Vagina (tissue), 2 donors: ENCODE data around the gene ACSL5. TPM values are rescaled to one million over a fixed set of nuclear protein-coding genes. Genes with fewer than 3 reads are reported as not detected.

Experiments
- DNase-seq, 2 donors: peaks; one replicate each; pipeline ENCODE4 v3.0.0-alpha.2; 2017; ENCODE audit errors: extremely low spot score in 2 of 2
- H3K27ac ChIP-seq: fragments of 200-600 bp; sonication (generic); one replicate; pipeline ENCODE4 v1.5.1; 2019
- H3K27me3 ChIP-seq: fragments of 200-600 bp; sonication (generic); one replicate; pipeline ENCODE4 v1.5.1; 2019
- H3K36me3 ChIP-seq, 2 donors: fragments of 200-600 bp; sonication (generic); one replicate each; pipeline ENCODE4 v1.5.1; 2017 to 2019
- H3K4me1 ChIP-seq: fragments of 200-600 bp; sonication (generic); one replicate; pipeline ENCODE4 v1.5.1; 2019
- H3K4me3 ChIP-seq, 2 donors: fragments of 200-600 bp; sonication (generic); 1 replicate in 1 of 2; 2 replicates in 1 of 2; pipeline ENCODE4 v1.5.1; 2016 to 2019
- H3K9me3 ChIP-seq: fragments of 200-600 bp; sonication (generic); one replicate; pipeline ENCODE4 v1.5.1; 2019
- POLR2A ChIP-seq, 2 donors: fragments of 450-650 bp; IDR thresholded peaks; one replicate each; pipeline ENCODE4 v1.6.1; 2017; ENCODE audit warnings: antibody characterized with exemption in 2 of 2, mild to moderate bottlenecking in 2 of 2, moderate library complexity in 2 of 2
- POLR2AphosphoS5 ChIP-seq, 2 donors: sonication (generic); formaldehyde crosslinking; IDR thresholded peaks; one replicate each; pipeline ENCODE4 v1.9.0; 2017; ENCODE audit warnings: antibody characterized with exemption in 2 of 2, mild to moderate bottlenecking in 2 of 2, low read depth in 1 of 2; ENCODE audit not compliant: insufficient read depth in 1 of 2
- intact Hi-C: fragments of 100-400 bp; cut with DNase I; formaldehyde crosslinking; loops from one replicate; pipeline ENCODE4 v1.15.1; 2023
- total RNA-seq: library from RNA; depleted of rRNA; stranded (reverse); fragments of >200 nt; gene quantifications from one replicate; pipeline ENCODE4 v1.2.3, GENCODE V29; 2016
- TF ChIP-seq, protein P1 (sequence below), 3 experiments: fragments of 450-650 bp in 2 of 3; fragments of 200-600 bp in 1 of 3; sonication (generic) in 1 of 3; IDR thresholded peaks; one replicate each; pipeline ENCODE4 v1.5.1; 2017 to 2019; ENCODE audit warnings: antibody characterized with exemption in 3 of 3, mild to moderate bottlenecking in 2 of 3, moderate library complexity in 2 of 3

The ACSL5 gene
- total RNA-seq, 1 donor from 2014 or later = 8.3 TPM

DNA sequence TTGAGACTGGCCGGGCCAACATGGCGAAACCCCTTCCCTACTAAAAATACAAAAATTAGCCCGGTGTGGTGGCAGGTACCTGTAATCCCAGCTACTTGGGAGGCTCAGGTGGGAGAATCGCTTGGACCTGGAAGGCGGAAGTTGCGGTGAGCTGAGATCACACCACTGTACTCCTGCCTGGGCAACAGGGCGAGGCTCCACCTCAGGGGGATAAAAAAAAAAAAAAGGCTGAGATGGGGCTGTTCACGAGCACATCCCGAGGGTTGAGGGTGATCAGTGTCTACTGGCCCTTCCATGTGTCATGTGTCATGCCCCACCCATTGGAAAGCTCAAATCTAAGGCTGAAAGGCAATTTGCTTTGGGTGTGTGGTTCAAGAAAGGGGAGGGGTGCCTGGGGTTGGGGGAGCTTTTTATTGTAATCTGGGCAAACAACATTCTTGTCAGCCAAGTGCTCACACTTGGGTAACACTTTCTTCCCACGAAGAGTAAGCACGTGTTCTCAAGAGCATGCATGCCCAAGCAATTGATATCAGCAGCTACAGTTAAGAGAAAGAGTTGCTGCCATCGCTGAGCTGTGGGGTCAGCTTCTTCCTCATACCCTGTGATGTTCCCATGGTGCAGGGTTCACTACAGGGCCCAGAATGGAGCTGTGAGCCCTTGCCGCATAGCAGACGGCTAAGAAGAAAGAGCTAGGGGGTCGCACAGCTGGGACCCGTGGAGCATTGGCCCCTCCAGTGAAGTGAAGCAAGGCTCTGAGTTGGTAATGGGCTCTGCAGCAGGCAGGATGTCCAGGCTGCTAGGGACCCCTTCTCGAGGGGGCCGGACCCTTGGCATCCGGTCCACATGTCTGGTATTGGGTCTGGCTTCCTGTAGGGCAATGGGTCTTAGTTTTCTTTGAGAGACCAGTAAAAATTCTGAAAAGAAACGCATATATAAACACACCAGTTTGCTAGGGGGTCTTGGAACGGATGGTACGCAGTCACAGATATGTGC, 9.9 kb upstream of the ACSL5 start:
- Histone ChIP-seq H3K27me3 (no peaks in the 10 kb centered on the region), H3K9me3 (no peaks in the 10 kb centered on the region), H3K27ac (no peak overlapping the region), H3K4me1 (peaks cover 31% of the 10 kb centered on the region), H3K4me3 (no peak overlapping the region), H3K36me3 (no peaks in the 10 kb centered on the region)
- intact Hi-C loops = no loop called here
- TF ChIP-seq POLR2A (IDR thresholded peaks at IDR 0.05) (no peak), POLR2AphosphoS5 (IDR thresholded peaks at IDR 0.05; ENCODE audit: insufficient read depth in 1 of 2, low read depth in 1 of 2) (no peak)
- TF ChIP-seq, protein P1, sequence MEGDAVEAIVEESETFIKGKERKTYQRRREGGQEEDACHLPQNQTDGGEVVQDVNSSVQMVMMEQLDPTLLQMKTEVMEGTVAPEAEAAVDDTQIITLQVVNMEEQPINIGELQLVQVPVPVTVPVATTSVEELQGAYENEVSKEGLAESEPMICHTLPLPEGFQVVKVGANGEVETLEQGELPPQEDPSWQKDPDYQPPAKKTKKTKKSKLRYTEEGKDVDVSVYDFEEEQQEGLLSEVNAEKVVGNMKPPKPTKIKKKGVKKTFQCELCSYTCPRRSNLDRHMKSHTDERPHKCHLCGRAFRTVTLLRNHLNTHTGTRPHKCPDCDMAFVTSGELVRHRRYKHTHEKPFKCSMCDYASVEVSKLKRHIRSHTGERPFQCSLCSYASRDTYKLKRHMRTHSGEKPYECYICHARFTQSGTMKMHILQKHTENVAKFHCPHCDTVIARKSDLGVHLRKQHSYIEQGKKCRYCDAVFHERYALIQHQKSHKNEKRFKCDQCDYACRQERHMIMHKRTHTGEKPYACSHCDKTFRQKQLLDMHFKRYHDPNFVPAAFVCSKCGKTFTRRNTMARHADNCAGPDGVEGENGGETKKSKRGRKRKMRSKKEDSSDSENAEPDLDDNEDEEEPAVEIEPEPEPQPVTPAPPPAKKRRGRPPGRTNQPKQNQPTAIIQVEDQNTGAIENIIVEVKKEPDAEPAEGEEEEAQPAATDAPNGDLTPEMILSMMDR (IDR thresholded peaks at IDR 0.05) = no peak
- peak in 1 of 2 donors; percentile 81 for DNase-seq

DNA sequence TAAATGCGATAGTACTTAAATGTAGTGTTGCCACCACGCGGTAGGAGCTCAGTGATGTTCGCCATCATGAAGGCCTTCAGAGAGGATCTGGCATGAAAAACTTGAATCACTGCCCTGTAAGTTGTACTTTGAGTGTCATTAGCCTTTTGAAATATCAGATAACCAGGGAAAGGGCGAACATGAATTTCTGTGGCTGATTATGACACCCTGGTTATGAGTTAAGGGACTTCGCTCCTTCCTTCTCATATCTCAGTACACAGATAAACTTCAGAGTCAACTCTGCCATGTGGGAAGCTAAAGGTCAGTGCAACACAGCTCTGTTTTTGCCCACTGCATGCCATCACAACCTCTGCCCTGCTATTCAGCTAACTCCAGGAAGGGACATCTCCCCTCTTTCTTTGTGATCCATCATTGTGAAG, 8.9 kb upstream of the ACSL5 start:
- peaks cover 28% of the 10 kb centered on the region for H3K4me1 ChIP-seq
- peak in 1 of 2 donors; percentile 20 for DNase-seq
- no peak overlapping the region for H3K27ac ChIP-seq
- no peaks in the 10 kb centered on the region for H3K9me3 ChIP-seq
- no peak overlapping the region for H3K4me3 ChIP-seq
- TF ChIP-seq POLR2AphosphoS5 (IDR thresholded peaks at IDR 0.05; ENCODE audit: insufficient read depth in 1 of 2, low read depth in 1 of 2) = no peak
- TF ChIP-seq, protein P1 (IDR thresholded peaks at IDR 0.05) = no peak
- no peak for TF ChIP-seq POLR2A (IDR thresholded peaks at IDR 0.05)
- intact Hi-C loops = no loop called here
- H3K36me3 ChIP-seq = no peaks in the 10 kb centered on the region
- H3K27me3 ChIP-seq = no peaks in the 10 kb centered on the region

DNA sequence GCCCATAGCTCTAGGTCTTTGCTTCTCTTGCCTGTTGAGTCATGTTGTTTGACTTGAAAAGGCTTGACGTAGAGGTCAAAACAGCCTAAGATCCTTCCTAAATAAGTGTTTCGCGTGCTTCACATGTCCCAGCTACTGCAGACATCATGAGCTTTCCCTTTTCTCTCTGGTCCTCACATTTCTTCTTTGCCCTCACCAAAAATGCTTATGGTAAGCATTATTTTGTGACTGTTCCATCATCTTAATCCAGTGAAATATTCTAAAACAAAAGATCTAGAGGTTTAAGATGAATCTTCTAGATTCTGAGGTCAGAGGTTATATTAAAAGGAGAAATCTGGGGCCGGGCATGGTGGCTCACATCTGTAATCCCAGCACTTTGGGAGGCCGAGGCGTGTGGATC, 8.5 kb upstream of the ACSL5 start:
- TF ChIP-seq, protein P1 (IDR thresholded peaks at IDR 0.05) = no peak
- TF ChIP-seq POLR2A (IDR thresholded peaks at IDR 0.05) = no peak
- no peak for TF ChIP-seq POLR2AphosphoS5 (IDR thresholded peaks at IDR 0.05; ENCODE audit: insufficient read depth in 1 of 2, low read depth in 1 of 2)
- no peaks in the 10 kb centered on the region for H3K9me3 ChIP-seq
- no peaks in the 10 kb centered on the region for H3K36me3 ChIP-seq
- no peaks in the 10 kb centered on the region for H3K27me3 ChIP-seq
- no peak for DNase-seq
- H3K4me3 ChIP-seq = no peak overlapping the region
- H3K27ac ChIP-seq = no peak overlapping the region
- intact Hi-C loops = no loop called here
- peaks cover 24% of the 10 kb centered on the region for H3K4me1 ChIP-seq

DNA sequence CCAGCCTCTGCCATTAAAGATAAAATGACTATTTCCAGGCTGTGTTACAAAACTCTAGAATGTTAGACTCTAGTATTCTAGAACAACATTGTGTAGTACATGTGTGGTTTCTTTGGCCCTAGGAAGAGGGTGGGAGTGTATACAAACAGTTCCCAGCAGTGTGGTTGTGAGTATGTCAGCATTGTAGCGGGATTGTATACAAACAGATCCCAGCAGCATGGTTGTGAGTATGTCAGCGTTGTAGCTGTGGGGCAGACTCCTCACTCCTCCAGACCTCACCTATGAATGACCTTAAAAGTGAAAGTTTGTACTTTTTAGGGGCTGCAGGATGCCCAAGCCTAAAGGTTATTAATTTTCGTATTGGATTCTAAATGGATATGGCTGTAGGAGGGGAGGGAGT, 6.9 kb upstream of the ACSL5 start:
- Histone ChIP-seq H3K9me3 (no peaks in the 10 kb centered on the region), H3K4me3 (no peak overlapping the region), H3K36me3 (no peaks in the 10 kb centered on the region), H3K4me1 (peaks cover 8% of the 10 kb centered on the region), H3K27me3 (no peaks in the 10 kb centered on the region), H3K27ac (no peak overlapping the region)
- TF ChIP-seq POLR2AphosphoS5 (IDR thresholded peaks at IDR 0.05; ENCODE audit: insufficient read depth in 1 of 2, low read depth in 1 of 2) (no peak), POLR2A (IDR thresholded peaks at IDR 0.05) (no peak)
- TF ChIP-seq, protein P1 (IDR thresholded peaks at IDR 0.05) = no peak
- DNase-seq = peak in 1 of 2 donors; percentile 55
- intact Hi-C loops = no loop called here

GRCh38 chr10:112367516-112367915, 6.4 kb upstream of the ACSL5 start:
- intact Hi-C loops = no loop called here
- no peak overlapping the region for H3K27ac ChIP-seq

More at GRCh38 chr10:112367516-112367915, 6.4 kb upstream of the ACSL5 start:
- Histone ChIP-seq H3K9me3 (no peaks in the 10 kb centered on the region), H3K4me3 (no peak overlapping the region), H3K27me3 (no peaks in the 10 kb centered on the region), H3K36me3 (no peaks in the 10 kb centered on the region), H3K4me1 (peaks cover 3% of the 10 kb centered on the region)
- TF ChIP-seq POLR2A (IDR thresholded peaks at IDR 0.05) = no peak
- TF ChIP-seq, protein P1 (IDR thresholded peaks at IDR 0.05) = no peak
- no peak for TF ChIP-seq POLR2AphosphoS5 (IDR thresholded peaks at IDR 0.05; ENCODE audit: insufficient read depth in 1 of 2, low read depth in 1 of 2)
- peak in 1 of 2 donors; percentile 55 for DNase-seq
